Measurements from ENCODE around the gene CLDN6.

DNA sequence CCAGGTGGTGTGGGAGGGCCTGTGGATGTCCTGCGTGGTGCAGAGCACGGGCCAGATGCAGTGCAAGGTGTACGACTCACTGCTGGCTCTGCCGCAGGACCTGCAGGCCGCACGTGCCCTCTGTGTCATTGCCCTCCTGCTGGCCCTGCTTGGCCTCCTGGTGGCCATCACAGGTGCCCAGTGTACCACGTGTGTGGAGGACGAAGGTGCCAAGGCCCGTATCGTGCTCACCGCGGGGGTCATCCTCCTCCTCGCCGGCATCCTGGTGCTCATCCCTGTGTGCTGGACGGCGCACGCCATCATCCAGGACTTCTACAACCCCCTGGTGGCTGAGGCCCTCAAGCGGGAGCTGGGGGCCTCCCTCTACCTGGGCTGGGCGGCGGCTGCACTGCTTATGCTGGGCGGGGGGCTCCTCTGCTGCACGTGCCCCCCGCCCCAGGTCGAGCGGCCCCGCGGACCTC lies 4.5 kb downstream of the CLDN6 start:
- TF ChIP-seq, protein P1, sequence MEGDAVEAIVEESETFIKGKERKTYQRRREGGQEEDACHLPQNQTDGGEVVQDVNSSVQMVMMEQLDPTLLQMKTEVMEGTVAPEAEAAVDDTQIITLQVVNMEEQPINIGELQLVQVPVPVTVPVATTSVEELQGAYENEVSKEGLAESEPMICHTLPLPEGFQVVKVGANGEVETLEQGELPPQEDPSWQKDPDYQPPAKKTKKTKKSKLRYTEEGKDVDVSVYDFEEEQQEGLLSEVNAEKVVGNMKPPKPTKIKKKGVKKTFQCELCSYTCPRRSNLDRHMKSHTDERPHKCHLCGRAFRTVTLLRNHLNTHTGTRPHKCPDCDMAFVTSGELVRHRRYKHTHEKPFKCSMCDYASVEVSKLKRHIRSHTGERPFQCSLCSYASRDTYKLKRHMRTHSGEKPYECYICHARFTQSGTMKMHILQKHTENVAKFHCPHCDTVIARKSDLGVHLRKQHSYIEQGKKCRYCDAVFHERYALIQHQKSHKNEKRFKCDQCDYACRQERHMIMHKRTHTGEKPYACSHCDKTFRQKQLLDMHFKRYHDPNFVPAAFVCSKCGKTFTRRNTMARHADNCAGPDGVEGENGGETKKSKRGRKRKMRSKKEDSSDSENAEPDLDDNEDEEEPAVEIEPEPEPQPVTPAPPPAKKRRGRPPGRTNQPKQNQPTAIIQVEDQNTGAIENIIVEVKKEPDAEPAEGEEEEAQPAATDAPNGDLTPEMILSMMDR (conservative IDR thresholded peaks at IDR 0.05; ENCODE audit: low read length): no peak
- no peak for TF ChIP-seq EZH2phosphoT487 (IDR thresholded peaks at IDR 0.05; ENCODE audit: borderline replicate concordance, low read depth, low read length)
